ENCODE results near the gene CZIB. TPM values are rescaled to one million over a fixed set of nuclear protein-coding genes. Genes with fewer than 3 reads are reported as not detected.
"Not testable (repeated sequence)": the region's sequence is repeated elsewhere in the genome, so short reads cannot be mapped to it uniquely, and the experiment has no call there.

CZIB gene
- total RNA-seq, 1 donor from 2014 or later, result 48.9 TPM

DNA sequence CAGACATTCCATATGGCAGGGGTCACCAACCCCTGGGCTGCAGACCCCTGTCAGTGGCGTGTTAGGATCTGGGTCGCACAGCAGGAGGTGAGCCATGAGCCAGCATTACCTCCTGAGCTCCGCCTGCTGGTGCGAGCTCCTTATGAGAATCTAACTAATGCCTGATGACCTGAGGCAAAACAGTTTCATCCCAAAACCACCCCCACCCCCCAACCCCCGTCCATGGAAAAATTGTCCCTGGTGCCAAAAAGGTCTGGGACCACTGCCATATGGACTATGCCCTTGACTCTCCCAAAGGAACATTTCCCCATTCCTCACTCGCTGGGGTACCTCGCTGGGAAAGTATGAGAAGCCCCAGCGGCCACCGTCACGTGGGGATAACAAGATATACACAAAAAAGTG lies 30.2 kb downstream of the CZIB start:
- POLR2A ChIA-PET, result no interaction called here
- ATAC-seq (ENCODE audit: low read depth), result no peak
- Mint-ChIP-seq H3K36me3 (ENCODE audit: low read depth) (no peaks in the 10 kb centered on the region), H3K4me1 (no peaks in the 10 kb centered on the region), H3K27me3 (peaks cover 9% of the 10 kb centered on the region), H3K4me3 (no peak overlapping the region), H3K27ac (no peak overlapping the region), H3K9me3 (peaks cover 2% of the 10 kb centered on the region)
- intact Hi-C loops (cut with micrococcal nuclease), result loop anchor here (10.0 kb wide), 2 partner anchors 175 to 1135 kb away; partner anchors contain the start of genes BTF3L4 and TXNDC12
- no peak for DNase-seq
- TF ChIP-seq, protein P1, sequence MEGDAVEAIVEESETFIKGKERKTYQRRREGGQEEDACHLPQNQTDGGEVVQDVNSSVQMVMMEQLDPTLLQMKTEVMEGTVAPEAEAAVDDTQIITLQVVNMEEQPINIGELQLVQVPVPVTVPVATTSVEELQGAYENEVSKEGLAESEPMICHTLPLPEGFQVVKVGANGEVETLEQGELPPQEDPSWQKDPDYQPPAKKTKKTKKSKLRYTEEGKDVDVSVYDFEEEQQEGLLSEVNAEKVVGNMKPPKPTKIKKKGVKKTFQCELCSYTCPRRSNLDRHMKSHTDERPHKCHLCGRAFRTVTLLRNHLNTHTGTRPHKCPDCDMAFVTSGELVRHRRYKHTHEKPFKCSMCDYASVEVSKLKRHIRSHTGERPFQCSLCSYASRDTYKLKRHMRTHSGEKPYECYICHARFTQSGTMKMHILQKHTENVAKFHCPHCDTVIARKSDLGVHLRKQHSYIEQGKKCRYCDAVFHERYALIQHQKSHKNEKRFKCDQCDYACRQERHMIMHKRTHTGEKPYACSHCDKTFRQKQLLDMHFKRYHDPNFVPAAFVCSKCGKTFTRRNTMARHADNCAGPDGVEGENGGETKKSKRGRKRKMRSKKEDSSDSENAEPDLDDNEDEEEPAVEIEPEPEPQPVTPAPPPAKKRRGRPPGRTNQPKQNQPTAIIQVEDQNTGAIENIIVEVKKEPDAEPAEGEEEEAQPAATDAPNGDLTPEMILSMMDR (IDR thresholded peaks at IDR 0.05), result no peak
- CTCF ChIA-PET, result no interaction called here

DNA sequence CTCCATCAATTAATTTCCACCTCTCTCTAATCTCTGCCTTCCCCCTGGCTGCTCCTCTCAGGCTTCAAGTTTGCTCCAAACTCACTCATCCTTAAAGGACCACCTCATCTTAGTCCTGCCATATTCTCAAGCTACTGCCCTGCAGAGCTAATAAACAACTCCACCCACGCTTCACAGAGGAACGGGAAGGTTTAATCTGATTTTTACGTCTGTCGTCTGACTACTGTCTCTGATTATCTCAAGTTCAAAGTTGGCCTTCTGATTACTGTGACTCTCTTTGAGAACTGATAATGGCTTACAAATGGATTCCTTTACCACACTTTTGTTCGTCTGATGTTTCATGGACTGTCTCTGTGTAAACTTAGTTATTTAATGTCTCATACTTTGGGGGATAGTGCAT lies 31.4 kb downstream of the CZIB start:
- TF ChIP-seq, protein P1 (IDR thresholded peaks at IDR 0.05), result no peak
- intact Hi-C loops (cut with micrococcal nuclease), result no loop called here
- Mint-ChIP-seq H3K36me3 (ENCODE audit: low read depth) (no peaks in the 10 kb centered on the region), H3K4me3 (no peak overlapping the region), H3K27ac (no peak overlapping the region), H3K9me3 (peaks cover 2% of the 10 kb centered on the region), H3K27me3 (peaks cover 9% of the 10 kb centered on the region), H3K4me1 (no peaks in the 10 kb centered on the region)
- ChIA-PET CTCF (no interaction called here), POLR2A (no interaction called here)
- DNase-seq (no peak), ATAC-seq (ENCODE audit: low read depth) (no peak)

DNA sequence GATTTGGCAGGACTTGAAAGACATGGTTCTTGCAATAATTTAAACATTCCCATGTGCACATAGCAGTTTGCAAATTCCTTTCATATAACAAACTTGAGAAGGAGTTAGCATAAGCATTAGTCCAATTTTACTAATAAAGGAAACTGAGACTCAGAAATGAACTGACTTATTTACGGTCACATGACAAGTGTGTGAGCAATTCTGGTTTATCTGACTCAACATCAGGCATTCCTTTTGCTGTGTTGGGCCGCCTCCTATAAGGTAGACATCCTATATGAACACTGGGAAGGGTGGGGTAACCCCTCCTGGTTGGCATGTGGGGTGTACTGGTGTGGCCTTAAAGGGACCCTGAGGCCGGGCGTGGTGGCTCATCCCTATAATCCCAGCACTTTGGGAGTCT lies 32.3 kb downstream of the CZIB start:
- ChIA-PET POLR2A (no interaction called here), CTCF (no interaction called here)
- Mint-ChIP-seq H3K27ac (no peak overlapping the region), H3K36me3 (ENCODE audit: low read depth) (no peaks in the 10 kb centered on the region), H3K27me3 (peaks cover 9% of the 10 kb centered on the region), H3K9me3 (peaks cover 2% of the 10 kb centered on the region), H3K4me1 (no peaks in the 10 kb centered on the region), H3K4me3 (no peak overlapping the region)
- intact Hi-C loops (cut with micrococcal nuclease), result no loop called here
- ATAC-seq (ENCODE audit: low read depth) (no peak), DNase-seq (no peak)
- TF ChIP-seq, protein P1 (IDR thresholded peaks at IDR 0.05), result no peak

DNA sequence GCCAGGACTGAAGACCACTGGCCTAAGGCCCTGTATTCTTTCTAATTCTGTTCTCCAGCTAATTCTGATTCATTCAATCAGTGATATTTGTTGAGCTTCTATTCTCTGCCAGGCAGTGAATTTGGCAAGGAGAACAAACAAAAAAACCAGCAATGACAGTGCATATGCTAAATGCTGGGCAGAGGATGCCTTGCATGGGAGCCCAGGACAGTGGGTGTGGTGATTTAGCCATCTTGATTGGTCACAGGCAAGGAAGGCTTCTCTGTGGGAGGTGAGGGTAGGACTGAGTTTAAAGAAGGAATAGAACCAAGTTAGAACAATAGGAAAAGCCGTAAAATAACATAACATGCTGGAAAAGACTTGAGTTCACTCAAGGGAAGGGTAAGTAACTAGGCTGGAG lies 33.0 kb downstream of the CZIB start:
- intact Hi-C loops (cut with micrococcal nuclease), result no loop called here
- ATAC-seq (ENCODE audit: low read depth), result no peak
- ChIA-PET CTCF (interaction anchor here (2.1 kb wide), 1 partner anchor 8 kb away, joined by 7 read pairs; no protein-coding TSS in a partner anchor), POLR2A (interaction anchor here (0.6 kb wide), 1 partner anchor 1684 kb away, joined by 4 read pairs; no protein-coding TSS in a partner anchor)
- Mint-ChIP-seq H3K27ac (no peak overlapping the region), H3K4me3 (no peak overlapping the region), H3K27me3 (peaks cover 9% of the 10 kb centered on the region), H3K4me1 (no peaks in the 10 kb centered on the region), H3K36me3 (ENCODE audit: low read depth) (no peaks in the 10 kb centered on the region), H3K9me3 (peaks cover 2% of the 10 kb centered on the region)
- no peak for DNase-seq
- TF ChIP-seq, protein P1 (IDR thresholded peaks at IDR 0.05), result no peak

DNA sequence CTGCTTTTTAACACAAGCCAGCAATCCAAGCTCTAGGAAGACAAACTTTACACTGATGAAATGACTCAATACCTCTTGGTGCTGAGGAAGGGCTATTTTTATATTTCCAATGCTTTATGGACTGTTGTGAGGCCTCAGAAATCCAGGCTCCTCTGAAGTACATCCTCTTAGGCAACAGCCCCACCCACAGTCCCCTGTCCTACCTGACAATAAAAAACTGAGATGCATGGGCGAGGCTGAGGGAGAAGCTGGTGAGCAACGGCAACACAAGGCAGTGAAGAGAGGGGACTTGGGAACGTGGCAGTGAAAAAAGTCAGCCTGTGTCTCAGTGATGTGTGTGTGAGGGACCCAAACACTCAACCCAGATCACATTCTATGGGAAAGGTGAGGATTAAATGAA lies 33.9 kb downstream of the CZIB start:
- H3K4me3 Mint-ChIP-seq, result no peak overlapping the region
- H3K9me3 Mint-ChIP-seq, result no peaks in the 10 kb centered on the region
- peaks cover 9% of the 10 kb centered on the region for H3K27me3 Mint-ChIP-seq
- TF ChIP-seq, protein P1 (IDR thresholded peaks at IDR 0.05), result no peak
- ATAC-seq (ENCODE audit: low read depth) (no peak), DNase-seq (no peak)
- intact Hi-C loops (cut with micrococcal nuclease), result no loop called here
- no peak overlapping the region for H3K27ac Mint-ChIP-seq
- CTCF ChIA-PET, result interaction anchor here (1.1 to 2.1 kb wide), 2 partner anchors 9 to 23 kb away, joined by 3 to 7 read pairs; no protein-coding TSS in a partner anchor
- H3K4me1 Mint-ChIP-seq, result no peaks in the 10 kb centered on the region
- POLR2A ChIA-PET, result no interaction called here
- no peaks in the 10 kb centered on the region for H3K36me3 Mint-ChIP-seq (ENCODE audit: low read depth)

DNA sequence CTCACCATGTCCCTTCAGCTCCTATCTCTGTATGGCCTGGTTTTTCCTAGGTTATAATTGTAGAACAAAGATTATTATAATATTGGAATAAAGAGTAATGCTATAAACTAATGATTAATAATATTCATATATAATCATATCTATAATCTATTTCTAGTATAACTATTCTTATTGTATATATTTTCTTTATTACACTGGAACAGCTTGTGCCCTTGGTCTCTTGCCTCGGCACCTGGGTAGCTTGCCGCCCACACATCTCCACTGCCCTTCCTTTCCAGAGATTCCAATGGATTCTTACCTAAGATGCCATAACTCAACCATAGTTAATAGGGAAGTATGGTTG lies 34.5 kb downstream of the CZIB start:
- CTCF ChIA-PET, result interaction anchor here (1.1 to 2.1 kb wide), 3 partner anchors 10 to 23 kb away, joined by 3 to 7 read pairs (median 3); no protein-coding TSS in a partner anchor
- H3K27ac Mint-ChIP-seq; ATAC-seq (ENCODE audit: low read depth); H3K4me1 Mint-ChIP-seq; H3K9me3 Mint-ChIP-seq; H3K4me3 Mint-ChIP-seq; H3K27me3 Mint-ChIP-seq; POLR2A ChIA-PET; intact Hi-C loops (cut with micrococcal nuclease); H3K36me3 Mint-ChIP-seq (ENCODE audit: low read depth); DNase-seq: not testable (repeated sequence)
